Hepatocyte (in vitro differentiated cells): ENCODE measurements around the gene DOLPP1. TPM values are rescaled to one million over a fixed set of nuclear protein-coding genes. Genes with fewer than 3 reads are reported as not detected.
A peak's percentile ranks its signal among the peaks of the same experiment; 100 is the strongest.
"Not testable (repeated sequence)": the region's sequence is repeated elsewhere in the genome, so short reads cannot be mapped to it uniquely, and the experiment has no call there.

ENCODE experiments used
- DNase-seq: peaks from one replicate; pipeline ENCODE4 v3.0.0-alpha.2; 2016; ENCODE audit warnings: low spot score
- H2AFZ ChIP-seq: fragments of 200-600 bp; sonication (generic); 2 replicates; pipeline ENCODE4 v1.6.0; 2016; ENCODE audit warnings: antibody characterized with exemption, mild to moderate bottlenecking
- H3K27ac ChIP-seq: fragments of 200-600 bp; sonication (generic); 2 replicates; pipeline ENCODE4 v1.5.1; 2016; ENCODE audit warnings: mild to moderate bottlenecking
- H3K27me3 ChIP-seq: fragments of 200-600 bp; sonication (generic); 2 replicates; pipeline ENCODE4 v1.6.1; 2016
- H3K36me3 ChIP-seq: fragments of 200-600 bp; sonication (generic); replicated peaks from 2 replicates; pipeline ENCODE4 v1.5.1; 2016; ENCODE audit warnings: low read depth; ENCODE audit not compliant: insufficient read depth
- H3K4me1 ChIP-seq: fragments of 200-600 bp; sonication (generic); 2 replicates; pipeline ENCODE4 v1.5.1; 2016; ENCODE audit warnings: mild to moderate bottlenecking, moderate library complexity; ENCODE audit not compliant: insufficient read depth
- H3K4me2 ChIP-seq: fragments of 200-600 bp; sonication (generic); 2 replicates; pipeline ENCODE4 v1.6.0; 2016
- H3K4me3 ChIP-seq: fragments of 200-600 bp; sonication (generic); 2 replicates; pipeline ENCODE4 v1.5.1; 2016; ENCODE audit warnings: mild to moderate bottlenecking
- H3K79me2 ChIP-seq: fragments of 200-600 bp; sonication (generic); 2 replicates; pipeline ENCODE4 v1.6.0; 2017; ENCODE audit warnings: mild to moderate bottlenecking
- H3K9me2 ChIP-seq: fragments of 200-600 bp; sonication (generic); replicated peaks from 2 replicates; pipeline ENCODE4 v1.6.0; 2017; ENCODE audit warnings: mild to moderate bottlenecking; ENCODE audit not compliant: insufficient read depth
- H3K9me3 ChIP-seq: fragments of 200-600 bp; sonication (generic); 2 replicates; pipeline ENCODE4 v1.5.1; 2016; ENCODE audit warnings: low read depth, mild to moderate bottlenecking
- H4K20me1 ChIP-seq: fragments of 200-600 bp; sonication (generic); 2 replicates; pipeline ENCODE4 v1.6.0; 2016; ENCODE audit warnings: mild to moderate bottlenecking; ENCODE audit not compliant: insufficient read depth, poor library complexity, severe bottlenecking
- CTCF ChIP-seq: fragments of 200-600 bp; sonication (generic); IDR thresholded peaks from 2 replicates; pipeline ENCODE4 v1.5.1; 2016; ENCODE audit warnings: antibody characterized with exemption, mild to moderate bottlenecking; ENCODE audit not compliant: poor library complexity
- EZH2 ChIP-seq: fragments of 200-600 bp; sonication (generic); IDR thresholded peaks from 2 replicates; pipeline ENCODE4 v1.6.1; 2016; ENCODE audit warnings: antibody characterized with exemption, mild to moderate bottlenecking, borderline replicate concordance
- EZH2phosphoT487 ChIP-seq: fragments of 200-600 bp; sonication (generic); IDR thresholded peaks from one replicate; pipeline ENCODE4 v1.6.1; 2018; ENCODE audit warnings: antibody characterized with exemption, mild to moderate bottlenecking, low read depth, moderate library complexity; ENCODE audit not compliant: unreplicated experiment, severe bottlenecking
- WGBS: methylation state at CpG from one replicate; pipeline ENCODE4 v1.1.6; 2016; ENCODE audit warnings: low lambda C conversion rate; ENCODE audit errors: missing lambda C conversion rate; 5-methylcytosine and 5-hydroxymethylcytosine counted together
- polyA plus RNA-seq: library from polyadenylated mRNA; unstranded; fragments of >200 nt; fragmentation: Nextera tagmentation; extraction: Ambion mirVana; gene quantifications from 2 replicates; pipeline ENCODE4 v1.2.1, GENCODE V29; 2016
- total RNA-seq: library from RNA; depleted of rRNA; stranded (reverse); fragments of >200 nt; gene quantifications from 2 replicates; pipeline ENCODE4 v1.2.3, GENCODE V29; 2014

Gene DOLPP1
- total and polyA plus RNA-seq, 2 experiments from 2014 or later, result 16.2 to 20.6 TPM

GRCh38 chr9:129128689-129129088 lies 47.8 kb downstream of the DOLPP1 start:
- no peak overlapping the region for H2AFZ ChIP-seq
- H3K27ac ChIP-seq, result no peak overlapping the region
- WGBS, result 98% methylated on average over 5 of the region's 5 CpGs
- H4K20me1 ChIP-seq, result no peaks in the 10 kb centered on the region
- no peak overlapping the region for H3K4me3 ChIP-seq
- DNase-seq, result no peak
- no peaks in the 10 kb centered on the region for H3K9me3 ChIP-seq
- peaks cover 3% of the 10 kb centered on the region for H3K4me1 ChIP-seq
- no peaks in the 10 kb centered on the region for H3K79me2 ChIP-seq
- H3K36me3 ChIP-seq, result no peaks in the 10 kb centered on the region
- H3K27me3 ChIP-seq, result no peaks in the 10 kb centered on the region
- no peaks in the 10 kb centered on the region for H3K9me2 ChIP-seq
- no peak for TF ChIP-seq CTCF
- TF ChIP-seq EZH2, result no peak
- TF ChIP-seq EZH2phosphoT487, result no peak
- no peak overlapping the region for H3K4me2 ChIP-seq

GRCh38 chr9:129130271-129130670 lies 49.4 kb downstream of the DOLPP1 start:
- H3K9me2 ChIP-seq, H3K36me3 ChIP-seq: not testable (repeated sequence)

GRCh38 chr9:129130791-129131190 lies 49.9 kb downstream of the DOLPP1 start:
- H4K20me1 ChIP-seq, result no peaks in the 10 kb centered on the region
- no peaks in the 10 kb centered on the region for H3K27me3 ChIP-seq
- H3K9me2 ChIP-seq, result no peaks in the 10 kb centered on the region
- no peaks in the 10 kb centered on the region for H3K4me1 ChIP-seq
- no peaks in the 10 kb centered on the region for H3K79me2 ChIP-seq
- H3K27ac ChIP-seq, result no peak overlapping the region
- no peak overlapping the region for H3K4me3 ChIP-seq
- no peak for DNase-seq
- no peak overlapping the region for H3K4me2 ChIP-seq
- H3K9me3 ChIP-seq, result no peaks in the 10 kb centered on the region
- 67% methylated on average over 3 of the region's 3 CpGs for WGBS
- no peak overlapping the region for H2AFZ ChIP-seq
- TF ChIP-seq EZH2 (no peak), CTCF (no peak), EZH2phosphoT487 (no peak)
- no peaks in the 10 kb centered on the region for H3K36me3 ChIP-seq

More at GRCh38 chr9:129130271-129130670, 49.4 kb downstream of the DOLPP1 start:
- not testable (repeated sequence) for H3K4me3 ChIP-seq, H3K4me1 ChIP-seq, H3K27ac ChIP-seq, H3K4me2 ChIP-seq, H3K79me2 ChIP-seq, H3K27me3 ChIP-seq, H2AFZ ChIP-seq, H4K20me1 ChIP-seq, H3K9me3 ChIP-seq, DNase-seq
- WGBS, result 97% methylated on average over 7 of the region's 7 CpGs

GRCh38 chr9:129131300-129132145 lies 50.6 kb downstream of the DOLPP1 start:
- Histone ChIP-seq H3K9me3 (no peaks in the 10 kb centered on the region), H3K4me2 (no peak overlapping the region), H3K4me3 (no peak overlapping the region), H4K20me1 (no peaks in the 10 kb centered on the region), H3K79me2 (no peaks in the 10 kb centered on the region), H3K4me1 (no peaks in the 10 kb centered on the region), H3K9me2 (no peaks in the 10 kb centered on the region), H2AFZ (no peak overlapping the region), H3K27me3 (no peaks in the 10 kb centered on the region), H3K36me3 (no peaks in the 10 kb centered on the region), H3K27ac (no peak overlapping the region)
- 49% methylated on average over 13 of the region's 13 CpGs for WGBS
- peak; percentile 83 for DNase-seq
- TF ChIP-seq CTCF (peak; percentile 92), EZH2phosphoT487 (no peak)
